Measurements from ENCODE around the gene PRMT2.

DNA sequence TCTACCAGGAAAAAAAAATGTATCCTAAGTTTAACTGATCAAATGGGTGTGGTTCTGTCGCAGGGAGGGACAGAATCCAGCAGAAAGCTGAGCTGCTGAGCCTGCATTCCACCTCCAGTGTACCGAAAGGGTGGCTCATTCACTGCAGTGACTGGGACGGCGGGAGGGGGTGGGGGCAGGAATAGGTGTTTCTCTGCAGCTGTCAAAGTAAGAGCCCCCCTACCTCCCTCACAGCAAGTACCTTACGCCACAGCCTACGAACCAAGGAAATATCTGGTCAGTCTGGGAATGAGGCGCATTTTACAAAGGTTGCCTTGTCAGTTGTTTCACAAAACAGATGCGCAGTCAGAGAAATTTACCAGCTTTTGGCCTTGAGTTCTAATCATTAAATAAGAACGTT is 32.2 kb upstream of the PRMT2 start:
- TF ChIP-seq YY1 (IDR thresholded peaks at IDR 0.05; ENCODE audit: insufficient read depth, insufficient read length) (no peak), ZNF274 (IDR thresholded peaks at IDR 0.05; ENCODE audit: low read depth, low read length) (no peak)
